GM23338 (cell line): Measurements from ENCODE around the gene DISP3. TPM values are rescaled to one million over a fixed set of nuclear protein-coding genes. Genes with fewer than 3 reads are reported as not detected.

Experiments
- EZH2 ChIP-seq: fragments of 200-600 bp; sonication (generic); IDR thresholded peaks from one replicate; pipeline ENCODE4 v1.8.0; 2017; ENCODE audit warnings: antibody characterized with exemption, mild to moderate bottlenecking, low read depth; ENCODE audit not compliant: unreplicated experiment
- JUNB ChIP-seq: IDR thresholded peaks from one replicate; pipeline ENCODE4 v1.6.1; 2016; ENCODE audit warnings: antibody characterized with exemption; ENCODE audit not compliant: unreplicated experiment
- POLR2AphosphoS5 ChIP-seq: IDR thresholded peaks from 2 replicates; pipeline ENCODE4 v1.6.1; 2016; ENCODE audit warnings: antibody characterized with exemption, low read depth
- STAT1 ChIP-seq: IDR thresholded peaks from one replicate; pipeline ENCODE4 v1.6.1; 2016; ENCODE audit warnings: antibody characterized with exemption; ENCODE audit not compliant: unreplicated experiment
- ZNF331 ChIP-seq: fragments of 250-450 bp; sonication (Bioruptor Pico); IDR thresholded peaks from 2 replicates; pipeline ENCODE4 v1.5.0; 2020; ENCODE audit warnings: low read depth, mild to moderate bottlenecking, moderate library complexity
- polyA plus RNA-seq: library from polyadenylated mRNA; unstranded; fragments of >200 nt; fragmentation: Nextera tagmentation; extraction: Ambion mirVana; gene quantifications from 2 replicates; pipeline ENCODE4 v1.2.1, GENCODE V29; 2016
- total RNA-seq: library from RNA; depleted of rRNA; stranded (reverse); fragments of >200 nt; shearing (Covaris generic); gene quantifications from 2 replicates; pipeline ENCODE4 v1.2.3, GENCODE V29; 2014; rRNA removed
- TF ChIP-seq, protein P1 (sequence below): IDR thresholded peaks from one replicate; pipeline ENCODE4 v1.6.1; 2018; ENCODE audit warnings: antibody characterized with exemption; ENCODE audit not compliant: unreplicated experiment
- TF ChIP-seq, protein P2 (sequence below): IDR thresholded peaks from 2 replicates; pipeline ENCODE4 v1.6.1; 2016; ENCODE audit warnings: antibody characterized with exemption

The DISP3 gene
- total and polyA plus RNA-seq, 2 experiments from 2014 or later = 3.2 to 11.1 TPM

DNA sequence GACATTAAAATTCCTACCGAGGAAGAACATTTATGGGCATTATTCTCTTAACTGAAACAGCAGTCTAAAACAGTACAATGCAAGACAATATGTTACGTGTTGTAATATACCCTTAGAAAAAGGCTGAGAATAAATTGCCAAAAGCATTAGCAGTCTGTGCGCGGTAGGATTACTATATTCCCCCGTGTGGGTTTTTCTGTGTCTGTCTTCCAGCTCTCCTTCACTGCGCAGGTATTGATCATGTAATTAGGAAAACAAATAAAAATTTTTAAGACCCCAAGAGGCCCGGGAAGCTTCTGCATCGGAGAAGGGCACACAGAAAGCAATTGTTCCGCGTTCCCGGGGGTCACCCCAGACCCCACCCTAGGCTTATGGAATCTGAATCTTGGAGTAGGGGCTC lies 106.4 kb downstream of the DISP3 start (continued):
- TF ChIP-seq, protein P1, sequence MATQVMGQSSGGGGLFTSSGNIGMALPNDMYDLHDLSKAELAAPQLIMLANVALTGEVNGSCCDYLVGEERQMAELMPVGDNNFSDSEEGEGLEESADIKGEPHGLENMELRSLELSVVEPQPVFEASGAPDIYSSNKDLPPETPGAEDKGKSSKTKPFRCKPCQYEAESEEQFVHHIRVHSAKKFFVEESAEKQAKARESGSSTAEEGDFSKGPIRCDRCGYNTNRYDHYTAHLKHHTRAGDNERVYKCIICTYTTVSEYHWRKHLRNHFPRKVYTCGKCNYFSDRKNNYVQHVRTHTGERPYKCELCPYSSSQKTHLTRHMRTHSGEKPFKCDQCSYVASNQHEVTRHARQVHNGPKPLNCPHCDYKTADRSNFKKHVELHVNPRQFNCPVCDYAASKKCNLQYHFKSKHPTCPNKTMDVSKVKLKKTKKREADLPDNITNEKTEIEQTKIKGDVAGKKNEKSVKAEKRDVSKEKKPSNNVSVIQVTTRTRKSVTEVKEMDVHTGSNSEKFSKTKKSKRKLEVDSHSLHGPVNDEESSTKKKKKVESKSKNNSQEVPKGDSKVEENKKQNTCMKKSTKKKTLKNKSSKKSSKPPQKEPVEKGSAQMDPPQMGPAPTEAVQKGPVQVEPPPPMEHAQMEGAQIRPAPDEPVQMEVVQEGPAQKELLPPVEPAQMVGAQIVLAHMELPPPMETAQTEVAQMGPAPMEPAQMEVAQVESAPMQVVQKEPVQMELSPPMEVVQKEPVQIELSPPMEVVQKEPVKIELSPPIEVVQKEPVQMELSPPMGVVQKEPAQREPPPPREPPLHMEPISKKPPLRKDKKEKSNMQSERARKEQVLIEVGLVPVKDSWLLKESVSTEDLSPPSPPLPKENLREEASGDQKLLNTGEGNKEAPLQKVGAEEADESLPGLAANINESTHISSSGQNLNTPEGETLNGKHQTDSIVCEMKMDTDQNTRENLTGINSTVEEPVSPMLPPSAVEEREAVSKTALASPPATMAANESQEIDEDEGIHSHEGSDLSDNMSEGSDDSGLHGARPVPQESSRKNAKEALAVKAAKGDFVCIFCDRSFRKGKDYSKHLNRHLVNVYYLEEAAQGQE = no peak
- TF ChIP-seq POLR2AphosphoS5 = no peak
- TF ChIP-seq, protein P2, sequence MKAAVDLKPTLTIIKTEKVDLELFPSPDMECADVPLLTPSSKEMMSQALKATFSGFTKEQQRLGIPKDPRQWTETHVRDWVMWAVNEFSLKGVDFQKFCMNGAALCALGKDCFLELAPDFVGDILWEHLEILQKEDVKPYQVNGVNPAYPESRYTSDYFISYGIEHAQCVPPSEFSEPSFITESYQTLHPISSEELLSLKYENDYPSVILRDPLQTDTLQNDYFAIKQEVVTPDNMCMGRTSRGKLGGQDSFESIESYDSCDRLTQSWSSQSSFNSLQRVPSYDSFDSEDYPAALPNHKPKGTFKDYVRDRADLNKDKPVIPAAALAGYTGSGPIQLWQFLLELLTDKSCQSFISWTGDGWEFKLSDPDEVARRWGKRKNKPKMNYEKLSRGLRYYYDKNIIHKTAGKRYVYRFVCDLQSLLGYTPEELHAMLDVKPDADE = no peak
- no peak for TF ChIP-seq ZNF331
- TF ChIP-seq STAT1 = no peak
- TF ChIP-seq EZH2 = no peak
- no peak for TF ChIP-seq JUNB

Other genes with a start within 250 kb of the DISP3 start
- gene MTOR, start 216.6 kb upstream of the DISP3 start, total RNA-seq = 82.1 and 98.0 TPM in 2 replicates
- gene MTOR, start 216.6 kb upstream of the DISP3 start, polyA plus RNA-seq = 20.7 and 22.8 TPM in 2 replicates
- 28.6 and 31.6 TPM in 2 replicates for gene UBIAD1, start 206.0 kb upstream of the DISP3 start, total RNA-seq
- gene UBIAD1, start 206.0 kb upstream of the DISP3 start, polyA plus RNA-seq = 13.0 and 13.7 TPM in 2 replicates
- gene FBXO2, start 175.3 kb downstream of the DISP3 start, total RNA-seq = 44.4 and 45.4 TPM in 2 replicates
- 84.6 and 86.7 TPM in 2 replicates for gene FBXO2, start 175.3 kb downstream of the DISP3 start, polyA plus RNA-seq
- 28.9 and 30.8 TPM in 2 replicates for gene FBXO44, start 175.7 kb downstream of the DISP3 start, total RNA-seq
- gene FBXO44, start 175.7 kb downstream of the DISP3 start, polyA plus RNA-seq = 22.0 and 22.3 TPM in 2 replicates
- gene FBXO6, start 185.0 kb downstream of the DISP3 start, total RNA-seq = 0.58 and 0.90 TPM in 2 replicates
- gene FBXO6, start 185.0 kb downstream of the DISP3 start, polyA plus RNA-seq = 0.40 and 0.89 TPM in 2 replicates
- 474 and 552 TPM in 2 replicates for gene MAD2L2, start 202.0 kb downstream of the DISP3 start, total RNA-seq
- 478 and 498 TPM in 2 replicates for gene MAD2L2, start 202.0 kb downstream of the DISP3 start, polyA plus RNA-seq
- 22.6 and 23.0 TPM in 2 replicates for gene DRAXIN, start 212.6 kb downstream of the DISP3 start, total RNA-seq
- gene DRAXIN, start 212.6 kb downstream of the DISP3 start, polyA plus RNA-seq = 7.4 and 7.6 TPM in 2 replicates